ENCODE measurements around the gene CAMK2N2.

- TF ChIP-seq EZH2phosphoT487 (IDR thresholded peaks at IDR 0.05; ENCODE audit: low read length) (no peak), EZH2 (optimal IDR thresholded peaks at IDR 0.05; ENCODE audit: low read depth, low read length) (no peak)
- TF ChIP-seq, protein P1, sequence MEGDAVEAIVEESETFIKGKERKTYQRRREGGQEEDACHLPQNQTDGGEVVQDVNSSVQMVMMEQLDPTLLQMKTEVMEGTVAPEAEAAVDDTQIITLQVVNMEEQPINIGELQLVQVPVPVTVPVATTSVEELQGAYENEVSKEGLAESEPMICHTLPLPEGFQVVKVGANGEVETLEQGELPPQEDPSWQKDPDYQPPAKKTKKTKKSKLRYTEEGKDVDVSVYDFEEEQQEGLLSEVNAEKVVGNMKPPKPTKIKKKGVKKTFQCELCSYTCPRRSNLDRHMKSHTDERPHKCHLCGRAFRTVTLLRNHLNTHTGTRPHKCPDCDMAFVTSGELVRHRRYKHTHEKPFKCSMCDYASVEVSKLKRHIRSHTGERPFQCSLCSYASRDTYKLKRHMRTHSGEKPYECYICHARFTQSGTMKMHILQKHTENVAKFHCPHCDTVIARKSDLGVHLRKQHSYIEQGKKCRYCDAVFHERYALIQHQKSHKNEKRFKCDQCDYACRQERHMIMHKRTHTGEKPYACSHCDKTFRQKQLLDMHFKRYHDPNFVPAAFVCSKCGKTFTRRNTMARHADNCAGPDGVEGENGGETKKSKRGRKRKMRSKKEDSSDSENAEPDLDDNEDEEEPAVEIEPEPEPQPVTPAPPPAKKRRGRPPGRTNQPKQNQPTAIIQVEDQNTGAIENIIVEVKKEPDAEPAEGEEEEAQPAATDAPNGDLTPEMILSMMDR (IDR thresholded peaks at IDR 0.05; ENCODE audit: low read length) = no peak
Observed at GRCh38 chr3:184236033-184236410, 25.3 kb downstream of the CAMK2N2 start.

Measured in MM.1S (cell line).